Hepatocyte (in vitro differentiated cells): Measurements from ENCODE around the gene HTR6.

Source experiments
- CTCF ChIP-seq: fragments of 200-600 bp; sonication (generic); IDR thresholded peaks from 2 replicates; pipeline ENCODE4 v1.5.1; 2016; ENCODE audit warnings: antibody characterized with exemption, mild to moderate bottlenecking; ENCODE audit not compliant: poor library complexity
- EZH2 ChIP-seq: fragments of 200-600 bp; sonication (generic); IDR thresholded peaks from 2 replicates; pipeline ENCODE4 v1.6.1; 2016; ENCODE audit warnings: antibody characterized with exemption, mild to moderate bottlenecking, borderline replicate concordance
- EZH2phosphoT487 ChIP-seq: fragments of 200-600 bp; sonication (generic); IDR thresholded peaks from one replicate; pipeline ENCODE4 v1.6.1; 2018; ENCODE audit warnings: antibody characterized with exemption, mild to moderate bottlenecking, low read depth, moderate library complexity; ENCODE audit not compliant: unreplicated experiment, severe bottlenecking

GRCh38 chr1:19620786-19621185 lies 43.9 kb upstream of the HTR6 start:
- TF ChIP-seq EZH2phosphoT487 (no peak), CTCF (no peak), EZH2 (no peak)
